ENCODE measurements around the gene GTPBP6. TPM values are rescaled to one million over a fixed set of nuclear protein-coding genes. Genes with fewer than 3 reads are reported as not detected.

GTPBP6 gene
- total and polyA plus RNA-seq, 4 donors: 11.8 to 79.1 (median 59.6) TPM

DNA sequence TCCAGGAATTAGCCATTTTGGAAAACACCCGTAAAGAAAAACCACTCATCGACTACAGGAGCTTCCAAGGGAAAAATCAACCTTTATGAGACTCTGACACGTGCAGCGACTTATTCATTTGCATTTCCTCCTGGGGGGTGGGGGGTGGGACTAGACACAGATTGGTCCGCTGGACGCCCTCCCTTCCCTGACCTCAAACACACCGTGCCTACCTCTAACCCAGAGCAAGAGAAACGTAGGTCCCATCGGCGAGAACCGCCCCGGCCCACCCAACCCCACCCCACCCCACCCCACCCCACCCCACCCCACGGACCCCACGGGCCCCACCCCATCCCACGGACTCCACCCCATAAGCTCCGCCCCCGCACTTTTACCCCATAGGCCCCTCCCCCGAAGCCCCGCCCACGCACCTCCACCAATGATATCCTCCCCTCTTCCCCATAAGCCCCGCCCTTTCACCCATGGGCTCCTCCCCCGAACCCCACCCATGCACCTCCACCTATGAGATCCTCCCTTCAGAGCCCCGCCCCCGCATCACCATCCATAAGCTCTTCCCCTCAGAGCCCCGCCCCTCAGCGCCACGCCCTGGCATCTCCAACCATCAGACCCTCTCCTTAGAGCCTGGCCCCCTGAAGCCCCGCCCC, 1.1 kb downstream of the GTPBP6 start:
- H3K27me3 ChIP-seq (ENCODE audit: control insufficient read depth in 3 of 3, insufficient read depth in 3 of 3, low read length in 2 of 3): no peaks in the 10 kb centered on the region
- TF ChIP-seq, protein P1, sequence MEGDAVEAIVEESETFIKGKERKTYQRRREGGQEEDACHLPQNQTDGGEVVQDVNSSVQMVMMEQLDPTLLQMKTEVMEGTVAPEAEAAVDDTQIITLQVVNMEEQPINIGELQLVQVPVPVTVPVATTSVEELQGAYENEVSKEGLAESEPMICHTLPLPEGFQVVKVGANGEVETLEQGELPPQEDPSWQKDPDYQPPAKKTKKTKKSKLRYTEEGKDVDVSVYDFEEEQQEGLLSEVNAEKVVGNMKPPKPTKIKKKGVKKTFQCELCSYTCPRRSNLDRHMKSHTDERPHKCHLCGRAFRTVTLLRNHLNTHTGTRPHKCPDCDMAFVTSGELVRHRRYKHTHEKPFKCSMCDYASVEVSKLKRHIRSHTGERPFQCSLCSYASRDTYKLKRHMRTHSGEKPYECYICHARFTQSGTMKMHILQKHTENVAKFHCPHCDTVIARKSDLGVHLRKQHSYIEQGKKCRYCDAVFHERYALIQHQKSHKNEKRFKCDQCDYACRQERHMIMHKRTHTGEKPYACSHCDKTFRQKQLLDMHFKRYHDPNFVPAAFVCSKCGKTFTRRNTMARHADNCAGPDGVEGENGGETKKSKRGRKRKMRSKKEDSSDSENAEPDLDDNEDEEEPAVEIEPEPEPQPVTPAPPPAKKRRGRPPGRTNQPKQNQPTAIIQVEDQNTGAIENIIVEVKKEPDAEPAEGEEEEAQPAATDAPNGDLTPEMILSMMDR (IDR thresholded peaks at IDR 0.05; ENCODE audit: control extremely low read depth, extremely low read depth): no peak
- ATAC-seq (ENCODE audit: insufficient read depth, low FRiP score) (no peak), DNase-seq (no peak)
- peaks cover 11 to 37% (median 22%) of the 10 kb centered on the region in 4 donors for H3K36me3 ChIP-seq (ENCODE audit: control insufficient read depth in 4 of 4, insufficient read depth in 4 of 4, low read length in 4 of 4)
- peak overlapping the region; percentile 20 for H3K4me3 ChIP-seq
- H3K27ac ChIP-seq (ENCODE audit: low read depth in 1 of 2, low read length in 1 of 2): peak overlapping the region in 1 of 2 donors; percentile 2
- peaks cover 0 to 12% (median 0%) of the 10 kb centered on the region in 5 donors for H3K4me1 ChIP-seq (ENCODE audit: control insufficient read depth in 5 of 5, insufficient read depth in 5 of 5, low read length in 5 of 5)
- H3K9me3 ChIP-seq (ENCODE audit: control insufficient read depth in 4 of 4, insufficient read depth in 3 of 4, low read length in 3 of 4): no peaks in the 10 kb centered on the region
- no peak overlapping the region for H3K9ac ChIP-seq (ENCODE audit: insufficient read depth in 1 of 2, low read length in 2 of 2)
- WGBS, 2 donors: 50% methylated on average over 23 to 28 of the region's 28 CpGs

DNA sequence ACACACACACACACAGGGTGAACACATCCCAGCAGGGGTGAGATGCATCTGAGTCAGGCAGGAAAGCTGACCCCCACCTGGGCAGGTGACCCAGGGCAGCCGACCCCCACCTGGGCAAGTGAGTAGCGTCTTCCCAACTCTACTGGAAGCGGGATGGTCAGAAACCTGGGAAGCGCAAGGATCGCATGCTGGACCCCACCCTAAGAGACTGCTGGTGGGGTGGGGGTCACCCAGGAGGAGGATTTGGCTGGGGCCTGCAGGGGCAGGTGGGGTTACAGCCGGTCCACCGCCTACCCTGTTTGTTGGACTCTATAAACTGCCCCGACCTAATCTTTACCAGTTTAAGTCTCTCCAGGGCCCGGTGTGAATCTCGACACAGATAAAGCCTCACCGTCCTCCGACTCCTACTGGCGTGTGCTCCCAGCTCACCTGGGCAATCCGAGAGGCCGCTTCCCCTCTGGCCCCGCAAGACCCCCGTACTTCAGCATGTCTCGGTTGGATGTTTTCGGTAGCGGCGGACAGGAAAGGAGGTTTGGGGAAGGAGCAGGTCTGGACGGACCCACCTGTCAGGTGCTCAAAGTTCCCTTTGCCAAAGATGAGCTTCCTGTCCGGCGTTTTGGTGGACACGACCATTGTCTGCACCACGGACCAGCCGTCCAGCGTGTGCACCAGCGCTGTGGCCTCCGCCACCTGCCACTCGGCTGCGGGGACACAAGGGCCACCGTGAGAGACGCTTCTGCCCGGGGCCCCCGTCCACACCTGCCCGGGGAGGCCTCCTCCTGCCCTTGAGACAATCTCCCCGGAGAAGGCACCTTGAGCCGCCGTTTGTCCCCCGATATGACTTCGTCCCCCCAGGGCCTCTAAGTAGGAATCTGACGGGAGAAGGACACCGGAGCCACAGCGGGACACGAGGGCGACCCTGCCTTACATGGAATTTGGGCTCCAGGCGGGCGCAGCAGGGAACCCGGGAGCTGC, 2.0 kb downstream of the GTPBP6 start:
- DNase-seq (no peak), ATAC-seq (ENCODE audit: insufficient read depth, low FRiP score) (no peak)
- TF ChIP-seq, protein P1 (IDR thresholded peaks at IDR 0.05; ENCODE audit: control extremely low read depth, extremely low read depth): no peak
- no peaks in the 10 kb centered on the region for H3K27me3 ChIP-seq (ENCODE audit: control insufficient read depth in 3 of 3, insufficient read depth in 3 of 3, low read length in 2 of 3)
- no peak overlapping the region for H3K9ac ChIP-seq (ENCODE audit: insufficient read depth in 1 of 2, low read length in 2 of 2)
- no peaks in the 10 kb centered on the region for H3K9me3 ChIP-seq (ENCODE audit: control insufficient read depth in 4 of 4, insufficient read depth in 3 of 4, low read length in 3 of 4)
- H3K4me1 ChIP-seq (ENCODE audit: control insufficient read depth in 5 of 5, insufficient read depth in 5 of 5, low read length in 5 of 5): peaks cover 0 to 12% (median 0%) of the 10 kb centered on the region in 5 donors
- no peak overlapping the region for H3K27ac ChIP-seq (ENCODE audit: low read depth in 1 of 2, low read length in 1 of 2)
- peaks cover 19 to 46% (median 30%) of the 10 kb centered on the region in 4 donors for H3K36me3 ChIP-seq (ENCODE audit: control insufficient read depth in 4 of 4, insufficient read depth in 4 of 4, low read length in 4 of 4)
- WGBS, 2 donors: 93 to 95% methylated on average over 50 of the region's 50 CpGs
- H3K4me3 ChIP-seq: no peak overlapping the region

DNA sequence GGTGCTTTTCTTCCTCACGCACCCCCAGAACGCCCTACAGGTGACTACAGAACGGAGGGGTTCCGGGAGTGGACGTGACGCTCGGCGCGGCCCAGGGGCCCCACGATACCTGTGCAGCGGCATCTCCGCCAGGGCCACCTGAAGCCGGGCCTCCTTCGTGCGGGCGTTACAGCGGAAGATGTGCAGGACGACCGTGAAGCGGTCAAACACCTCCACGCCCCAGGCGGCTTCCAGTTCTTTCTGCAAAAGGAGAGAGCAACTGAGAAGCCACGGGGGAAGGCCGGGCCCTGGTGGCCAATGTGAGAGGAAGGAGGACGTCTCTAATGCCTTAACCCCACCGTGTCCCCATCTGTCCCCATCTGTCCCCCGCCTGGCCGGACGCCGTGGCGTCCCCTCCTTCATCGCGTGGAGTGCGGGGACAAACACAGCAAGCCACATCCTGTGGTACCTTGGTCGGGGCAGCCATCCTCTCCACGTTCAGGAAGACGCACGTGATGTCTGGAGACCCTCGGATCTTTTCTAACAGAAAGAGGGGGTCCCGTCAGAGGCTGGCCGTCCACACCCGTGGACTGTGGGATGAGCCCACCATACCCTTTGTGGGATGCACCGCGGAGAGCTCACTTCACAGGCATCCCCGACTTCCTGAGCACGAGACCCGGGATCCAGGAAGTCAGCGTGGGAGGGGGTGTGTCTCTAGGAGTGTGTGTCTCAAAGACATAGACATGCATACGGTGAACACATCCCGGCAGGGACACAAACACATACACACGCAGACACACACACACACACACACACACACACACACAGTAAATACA, 3.6 kb downstream of the GTPBP6 start:
- Histone ChIP-seq H3K9ac (ENCODE audit: insufficient read depth in 1 of 2, low read length in 2 of 2) (no peak overlapping the region), H3K27me3 (ENCODE audit: control insufficient read depth in 3 of 3, insufficient read depth in 3 of 3, low read length in 2 of 3) (no peaks in the 10 kb centered on the region), H3K9me3 (ENCODE audit: control insufficient read depth in 4 of 4, insufficient read depth in 3 of 4, low read length in 3 of 4) (no peaks in the 10 kb centered on the region), H3K4me1 (ENCODE audit: control insufficient read depth in 5 of 5, insufficient read depth in 5 of 5, low read length in 5 of 5) (peaks cover 0 to 9% (median 0%) of the 10 kb centered on the region in 5 donors), H3K27ac (ENCODE audit: low read depth in 1 of 2, low read length in 1 of 2) (no peak overlapping the region), H3K4me3 (no peak overlapping the region), H3K36me3 (ENCODE audit: control insufficient read depth in 4 of 4, insufficient read depth in 4 of 4, low read length in 4 of 4) (peaks cover 24 to 58% (median 39%) of the 10 kb centered on the region in 4 donors)
- ATAC-seq (ENCODE audit: insufficient read depth, low FRiP score): no peak
- WGBS, 2 donors: 92 to 93% methylated on average over 51 of the region's 51 CpGs
- DNase-seq: no peak
- TF ChIP-seq, protein P1 (IDR thresholded peaks at IDR 0.05; ENCODE audit: control extremely low read depth, extremely low read depth): no peak

Measured in lung (tissue), 12 donors.